Mesenchymal stem cell (in vitro differentiated cells and primary cell): ENCODE measurements around the gene NOTUM.

ENCODE experiments used
- DNase-seq: peaks from one replicate; pipeline ENCODE4 v3.0.0-alpha.2; 2013
- H2AFZ ChIP-seq: one replicate; pipeline ENCODE4 v1.6.1; 2013; ENCODE audit warnings: low read depth, mild to moderate bottlenecking, control low read depth, inconsistent platforms, low read length, moderate library complexity
- H2AK5ac ChIP-seq: 2 replicates; pipeline ENCODE4 v1.6.1; 2013; ENCODE audit warnings: low read length, moderate library complexity, mild to moderate bottlenecking, inconsistent platforms; ENCODE audit not compliant: severe bottlenecking
- H2BK120ac ChIP-seq: one replicate; pipeline ENCODE4 v1.6.1; 2013; ENCODE audit warnings: low read depth, mild to moderate bottlenecking, inconsistent platforms, low read length, moderate library complexity
- H2BK12ac ChIP-seq, 2 experiments: one replicate each; pipeline ENCODE4 v1.6.1; 2013; ENCODE audit warnings: inconsistent platforms in 2 of 2, low read length in 2 of 2, mild to moderate bottlenecking in 2 of 2, moderate library complexity in 2 of 2, control low read depth in 1 of 2
- H2BK15ac ChIP-seq: one replicate; pipeline ENCODE4 v1.6.1; 2013; ENCODE audit warnings: mild to moderate bottlenecking, low read depth, inconsistent platforms; ENCODE audit not compliant: poor library complexity, severe bottlenecking
- H2BK5ac ChIP-seq: 2 replicates; pipeline ENCODE4 v1.6.1; 2013; ENCODE audit warnings: low read depth, mild to moderate bottlenecking, low read length, control low read depth, inconsistent platforms; ENCODE audit not compliant: poor library complexity, severe bottlenecking
- H3K14ac ChIP-seq, 2 experiments: one replicate each; pipeline ENCODE4 v1.6.1; 2013; ENCODE audit warnings: inconsistent platforms in 2 of 2, low read length in 2 of 2, control low read depth in 1 of 2, mild to moderate bottlenecking in 1 of 2, moderate library complexity in 1 of 2
- H3K18ac ChIP-seq, 2 experiments: one replicate each; pipeline ENCODE4 v1.6.1; 2013; ENCODE audit warnings: inconsistent platforms in 2 of 2, low read length in 2 of 2, control low read depth in 1 of 2, low read depth in 1 of 2, mild to moderate bottlenecking in 1 of 2
- H3K23ac ChIP-seq, 2 experiments: one replicate each; pipeline ENCODE4 v1.6.1; 2013; ENCODE audit warnings: inconsistent platforms in 2 of 2, low read length in 2 of 2, mild to moderate bottlenecking in 2 of 2, moderate library complexity in 2 of 2, control low read depth in 1 of 2
- H3K27ac ChIP-seq: 2 replicates; pipeline ENCODE4 v1.5.1; 2013; ENCODE audit warnings: mild to moderate bottlenecking, moderate library complexity, low read length, control low read depth, inconsistent platforms; ENCODE audit not compliant: poor library complexity, severe bottlenecking
- H3K27me3 ChIP-seq, 2 experiments: 2 replicates each; pipeline versions ENCODE4 v1.6.1 to v1.7.0; 2013; ENCODE audit warnings: low read length in 2 of 2, mild to moderate bottlenecking in 2 of 2, moderate library complexity in 2 of 2, control low read depth in 1 of 2, inconsistent platforms in 1 of 2; ENCODE audit not compliant: control insufficient read depth in 1 of 2, insufficient read depth in 1 of 2
- H3K36me3 ChIP-seq, 2 experiments: 2 replicates each; pipeline versions ENCODE4 v1.6.1 to v1.7.0; 2013; ENCODE audit warnings: low read length in 2 of 2, control low read depth in 1 of 2, inconsistent platforms in 1 of 2, low read depth in 1 of 2, mild to moderate bottlenecking in 1 of 2; ENCODE audit not compliant: insufficient read depth in 2 of 2, control insufficient read depth in 1 of 2
- H3K4ac ChIP-seq, 2 experiments: one replicate each; pipeline ENCODE4 v1.6.1; 2013; ENCODE audit warnings: inconsistent platforms in 2 of 2, low read length in 2 of 2, mild to moderate bottlenecking in 2 of 2, moderate library complexity in 2 of 2, control low read depth in 1 of 2, low read depth in 1 of 2
- H3K4me1 ChIP-seq: 2 replicates; pipeline ENCODE4 v1.6.1; 2013; ENCODE audit warnings: low read depth, low read length, control low read depth; ENCODE audit not compliant: control insufficient read depth, insufficient read depth
- H3K4me2 ChIP-seq: 2 replicates; pipeline ENCODE4 v1.6.1; 2013; ENCODE audit warnings: low read length, mild to moderate bottlenecking, inconsistent platforms; ENCODE audit not compliant: poor library complexity, severe bottlenecking
- H3K4me3 ChIP-seq, 2 experiments: 2 replicates each; pipeline versions ENCODE4 v1.5.1 to v1.7.0; 2013; ENCODE audit warnings: low read length in 2 of 2, mild to moderate bottlenecking in 2 of 2, control low read depth in 1 of 2, low read depth in 1 of 2; ENCODE audit not compliant: insufficient read depth in 1 of 2
- H3K79me1 ChIP-seq: replicated peaks from 2 replicates; pipeline ENCODE4 v1.6.1; 2013; ENCODE audit warnings: mild to moderate bottlenecking, control low read depth, low read length, inconsistent platforms; ENCODE audit not compliant: poor library complexity, severe bottlenecking
- H3K9ac ChIP-seq: 2 replicates; pipeline ENCODE4 v1.7.0; 2013; ENCODE audit warnings: mild to moderate bottlenecking, low read length, moderate library complexity
- H3K9me3 ChIP-seq: 2 replicates; pipeline ENCODE4 v1.7.0; 2013; ENCODE audit warnings: mild to moderate bottlenecking, low read length; ENCODE audit not compliant: control insufficient read depth
- H4K8ac ChIP-seq: one replicate; pipeline ENCODE4 v1.6.1; 2013; ENCODE audit warnings: inconsistent platforms, mild to moderate bottlenecking, low read length, moderate library complexity
- H4K91ac ChIP-seq: one replicate; pipeline ENCODE4 v1.6.1; 2013; ENCODE audit warnings: mild to moderate bottlenecking, low read length, inconsistent platforms
- WGBS: methylation state at CpG from one replicate; pipeline ENCODE4 v1.1.7; 2013; ENCODE audit warnings: mixed read lengths; 5-methylcytosine and 5-hydroxymethylcytosine counted together

Gene NOTUM

DNA sequence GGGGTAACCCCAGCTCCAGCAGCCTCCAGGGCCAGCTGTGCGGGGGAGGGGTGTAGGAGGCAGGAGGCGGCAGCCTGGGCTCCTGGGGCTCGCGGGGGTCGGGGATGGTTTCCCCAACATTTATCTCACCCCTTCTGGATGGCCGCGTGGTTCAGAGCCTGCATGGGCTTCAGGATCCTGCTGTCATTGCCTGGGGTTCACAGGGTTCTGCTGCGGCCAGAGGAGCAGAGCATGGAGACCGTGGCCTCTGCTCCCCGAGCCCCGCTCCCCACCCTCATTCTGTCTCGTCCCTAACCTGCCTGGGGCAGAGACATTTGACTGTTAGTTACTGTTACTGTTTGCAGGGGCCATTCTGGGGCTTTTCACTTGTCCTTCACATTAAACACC lies 18.8 kb downstream of the NOTUM start:
- no peaks in the 10 kb centered on the region for H3K79me1 ChIP-seq
- H3K9ac ChIP-seq = no peak overlapping the region
- H3K4me3 ChIP-seq = no peak overlapping the region
- no peak overlapping the region for H3K4me2 ChIP-seq
- 77% methylated on average over 7 of the region's 12 CpGs for WGBS
- H3K14ac ChIP-seq = no peak overlapping the region
- H4K91ac ChIP-seq = no peak overlapping the region
- peaks cover 6% of the 10 kb centered on the region for H3K4me1 ChIP-seq
- H3K9me3 ChIP-seq = no peaks in the 10 kb centered on the region
- no peak overlapping the region for H2BK12ac ChIP-seq
- H2BK120ac ChIP-seq = no peak overlapping the region
- no peak overlapping the region for H2AK5ac ChIP-seq
- no peak overlapping the region for H3K4ac ChIP-seq
- DNase-seq = no peak
- H4K8ac ChIP-seq = no peak overlapping the region
- no peak overlapping the region for H3K23ac ChIP-seq
- peak overlapping the region; percentile 19 for H2BK15ac ChIP-seq
- peaks cover 13 to 50% of the 10 kb centered on the region in 2 experiments for H3K27me3 ChIP-seq
- no peak overlapping the region for H3K18ac ChIP-seq
- H2BK5ac ChIP-seq = no peak overlapping the region
- H2AFZ ChIP-seq = no peak overlapping the region
- no peak overlapping the region for H3K27ac ChIP-seq
- no peaks in the 10 kb centered on the region for H3K36me3 ChIP-seq

DNA sequence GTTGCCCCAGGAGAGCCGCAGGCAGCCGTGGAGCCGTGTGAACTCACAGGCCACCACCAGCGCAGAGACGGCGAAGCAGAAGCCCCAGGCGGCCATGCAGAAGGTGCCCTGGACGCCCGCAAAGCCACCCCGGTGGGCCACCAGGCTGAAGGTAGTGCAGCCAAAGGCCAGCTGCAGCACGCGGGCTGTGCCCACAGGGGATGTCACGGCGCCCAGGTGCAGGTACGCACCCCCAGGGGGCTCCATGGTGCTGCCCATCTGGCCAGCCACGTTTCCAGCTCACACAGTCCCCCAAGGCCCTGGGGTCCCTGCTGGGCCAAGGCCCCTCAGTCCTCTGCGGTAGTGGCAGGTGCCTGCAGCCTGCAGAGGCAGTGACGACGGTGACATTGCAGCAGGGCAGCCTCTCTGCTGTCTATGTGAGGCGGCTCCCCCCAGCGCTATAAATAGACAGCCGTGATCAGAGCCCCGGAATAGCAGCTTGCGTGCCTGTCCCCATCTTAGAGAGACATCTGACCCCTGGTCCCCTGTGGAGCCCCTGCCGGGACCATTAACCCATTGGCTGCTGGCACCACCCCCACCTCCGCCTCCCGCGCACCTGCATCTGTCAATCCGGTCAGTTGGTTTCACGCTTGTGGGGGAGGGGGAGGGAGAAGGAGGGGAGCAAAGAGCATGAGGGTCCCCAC lies 19.4 kb downstream of the NOTUM start:
- H2AK5ac ChIP-seq = no peak overlapping the region
- H3K4me3 ChIP-seq = no peak overlapping the region
- H2BK120ac ChIP-seq = no peak overlapping the region
- H2BK15ac ChIP-seq = peak overlapping the region; percentile 19
- no peak overlapping the region for H2BK12ac ChIP-seq
- H3K4me2 ChIP-seq = no peak overlapping the region
- H3K9ac ChIP-seq = no peak overlapping the region
- no peak overlapping the region for H3K23ac ChIP-seq
- no peak overlapping the region for H2AFZ ChIP-seq
- no peak overlapping the region for H2BK5ac ChIP-seq
- H4K8ac ChIP-seq = no peak overlapping the region
- no peaks in the 10 kb centered on the region for H3K9me3 ChIP-seq
- no peak for DNase-seq
- WGBS = 56% methylated on average over 29 of the region's 30 CpGs
- no peak overlapping the region for H3K14ac ChIP-seq
- H3K4me1 ChIP-seq = peaks cover 9% of the 10 kb centered on the region
- peaks cover 1% of the 10 kb centered on the region for H3K79me1 ChIP-seq
- H3K27ac ChIP-seq = no peak overlapping the region
- no peak overlapping the region for H3K18ac ChIP-seq
- no peak overlapping the region for H4K91ac ChIP-seq
- no peak overlapping the region for H3K4ac ChIP-seq
- H3K36me3 ChIP-seq = no peaks in the 10 kb centered on the region
- peaks cover 13 to 47% of the 10 kb centered on the region in 2 experiments for H3K27me3 ChIP-seq

DNA sequence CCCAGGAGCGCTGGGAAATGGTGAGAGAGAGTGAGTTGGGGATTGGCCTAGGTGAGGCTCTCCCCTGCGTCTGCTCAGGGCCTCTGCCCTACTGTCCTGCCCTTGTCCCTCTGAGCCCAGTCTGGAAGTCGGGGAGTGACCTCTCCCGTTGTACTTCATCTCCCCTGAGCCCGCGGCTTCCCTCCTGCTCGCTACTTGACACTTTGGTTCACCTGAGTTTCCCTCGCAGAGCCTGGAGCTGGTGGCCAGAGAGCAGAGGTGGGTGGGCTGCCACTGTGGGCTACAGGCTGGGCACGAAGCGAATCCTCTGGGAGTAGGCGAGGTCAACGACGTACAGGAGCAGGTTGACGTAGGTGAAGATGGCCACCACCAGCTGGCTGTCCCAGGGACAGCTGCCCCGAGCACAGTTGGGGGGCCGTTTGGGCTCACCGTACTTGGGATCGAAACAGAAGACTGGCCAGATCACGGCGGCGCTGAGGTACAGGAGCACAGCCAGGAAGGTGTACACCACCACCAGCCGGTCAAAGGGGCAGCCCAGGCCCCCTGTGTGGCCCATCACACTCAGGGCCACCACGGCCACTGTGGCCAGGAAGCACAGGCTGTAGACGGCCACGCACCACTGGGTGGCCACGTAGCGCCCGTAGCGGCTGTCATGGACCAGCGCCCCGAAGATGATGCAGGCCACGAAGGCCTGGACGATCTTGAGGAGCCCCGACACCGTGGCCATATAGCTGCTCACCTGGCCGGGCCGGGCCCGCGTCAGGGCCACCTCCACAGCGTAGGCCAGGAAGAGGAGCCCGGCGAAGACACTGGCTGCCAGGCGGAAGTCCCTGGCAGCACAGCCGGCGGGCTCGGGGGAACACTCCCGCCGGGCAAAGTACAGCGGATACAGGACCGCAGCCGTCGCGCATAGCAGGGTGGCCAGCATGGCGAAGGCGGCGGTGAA lies 20.2 kb downstream of the NOTUM start:
- Histone ChIP-seq H3K79me1 (peaks cover 6% of the 10 kb centered on the region), H2BK5ac (no peak overlapping the region), H2BK12ac (peak overlapping the region in 1 of 2 experiments; percentile 31), H3K27ac (no peak overlapping the region), H4K91ac (no peak overlapping the region), H3K14ac (peak overlapping the region in 1 of 2 experiments; percentile 22), H2AK5ac (no peak overlapping the region), H4K8ac (no peak overlapping the region), H3K27me3 (peaks cover 13 to 47% of the 10 kb centered on the region in 2 experiments), H3K9me3 (no peaks in the 10 kb centered on the region), H3K4me1 (peaks cover 14% of the 10 kb centered on the region), H2BK120ac (no peak overlapping the region), H3K23ac (no peak overlapping the region), H3K4me2 (no peak overlapping the region), H3K4ac (no peak overlapping the region), H3K18ac (no peak overlapping the region), H2BK15ac (no peak overlapping the region), H3K36me3 (no peaks in the 10 kb centered on the region), H2AFZ (no peak overlapping the region), H3K4me3 (no peak overlapping the region), H3K9ac (no peak overlapping the region)
- DNase-seq = no peak
- 95% methylated on average over 56 of the region's 56 CpGs for WGBS

DNA sequence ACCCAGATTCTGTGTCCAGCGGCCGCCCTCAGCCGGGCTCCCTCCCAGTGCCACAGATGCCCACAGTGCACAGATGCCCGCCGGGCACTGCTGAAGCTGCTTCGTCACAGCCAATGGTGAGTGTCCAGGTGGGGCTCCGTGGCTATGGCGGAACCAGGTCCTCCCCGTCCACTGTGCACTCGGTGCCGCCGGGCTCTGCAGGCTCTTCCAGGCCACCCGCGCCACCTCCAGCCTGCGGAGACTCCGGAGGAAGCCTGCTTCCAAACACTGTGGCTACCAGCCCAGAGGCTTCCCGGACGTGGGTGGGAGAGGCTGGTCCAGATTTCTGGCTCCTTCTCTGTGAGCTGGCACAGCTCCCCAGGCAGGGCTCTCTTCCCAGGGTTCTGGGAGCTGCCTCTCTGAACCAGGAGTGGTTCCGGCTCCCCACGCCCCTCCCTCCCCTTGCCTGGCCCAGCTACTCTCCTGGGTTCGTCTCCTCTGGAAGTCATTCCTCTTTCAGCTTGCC lies 21.1 kb downstream of the NOTUM start:
- Histone ChIP-seq H3K4me3 (no peak overlapping the region), H3K79me1 (peaks cover 14% of the 10 kb centered on the region), H3K36me3 (peaks cover 0 to 5% of the 10 kb centered on the region in 2 experiments), H3K27ac (no peak overlapping the region), H3K14ac (no peak overlapping the region), H4K8ac (no peak overlapping the region), H2BK15ac (no peak overlapping the region), H2BK5ac (no peak overlapping the region), H3K9me3 (no peaks in the 10 kb centered on the region), H3K4me1 (peaks cover 23% of the 10 kb centered on the region), H3K9ac (no peak overlapping the region), H4K91ac (no peak overlapping the region), H2BK12ac (no peak overlapping the region), H3K4me2 (no peak overlapping the region), H2AK5ac (no peak overlapping the region), H2AFZ (no peak overlapping the region), H3K27me3 (peaks cover 13 to 46% of the 10 kb centered on the region in 2 experiments), H2BK120ac (no peak overlapping the region), H3K4ac (no peak overlapping the region), H3K23ac (no peak overlapping the region), H3K18ac (no peak overlapping the region)
- no peak for DNase-seq
- 91% methylated on average over 21 of the region's 21 CpGs for WGBS
